Panc1 (cell line): ENCODE measurements around the gene KAT7. TPM values are rescaled to one million over a fixed set of nuclear protein-coding genes. Genes with fewer than 3 reads are reported as not detected.

Experiments used
- ATAC-seq: fragments of 200-7000 bp; cut with Tn5 transposase; 2 replicates; pipeline ENCODE4 v1.9.1; 2020; ENCODE audit warnings: mild to moderate bottlenecking, moderate library complexity
- BruUV-seq: library from RNA; stranded (reverse); fragments of 400-500 nt; replicated peaks from 2 replicates; lab custom pipeline; 2021; lab: Mats Ljungman, UMichigan
- CTCF ChIA-PET: fragments of 300-600 bp; sonication (Branson Sonifier 250); formaldehyde crosslinking; loops from one replicate; lab custom pipeline; 2022; ENCODE audit warnings: antibody characterized with exemption; lab: Charles Lee
- POLR2A ChIA-PET: fragments of 300-600 bp; sonication (Branson Sonifier 250); formaldehyde crosslinking; loops from one replicate; lab custom pipeline; 2022; ENCODE audit warnings: antibody characterized with exemption; lab: Charles Lee
- DNase-seq: peaks from one replicate; pipeline ENCODE4 v3.0.0-alpha.2; 2010; ENCODE audit warnings: low read depth, low spot score
- H3K27ac ChIP-seq: 2 replicates; pipeline ENCODE4 v1.5.1; 2011; ENCODE audit warnings: mild to moderate bottlenecking, low read length, inconsistent platforms
- H3K27me3 ChIP-seq: fragments of 200-500 bp; sonication (Bioruptor generic); 2 replicates; pipeline ENCODE4 v1.6.0; 2014; ENCODE audit warnings: low read length, inconsistent platforms; ENCODE audit not compliant: control insufficient read depth, insufficient read depth
- H3K36me3 ChIP-seq: fragments of 200-500 bp; sonication (Bioruptor generic); 2 replicates; pipeline ENCODE4 v1.5.1; 2014; ENCODE audit warnings: inconsistent platforms, mild to moderate bottlenecking, low read length, moderate library complexity; ENCODE audit not compliant: control insufficient read depth, insufficient read depth
- H3K4me1 ChIP-seq: 2 replicates; pipeline ENCODE4 v1.5.1; 2011; ENCODE audit warnings: inconsistent platforms, mild to moderate bottlenecking, low read length, moderate library complexity; ENCODE audit not compliant: control insufficient read depth, insufficient read depth
- H3K4me3 ChIP-seq, 2 experiments: 2 replicates each; pipeline ENCODE4 v1.5.1; 2011 to 2012; ENCODE audit warnings: low read depth in 2 of 2, low read length in 2 of 2, mild to moderate bottlenecking in 2 of 2, inconsistent platforms in 1 of 2, moderate library complexity in 1 of 2
- H3K9me3 ChIP-seq: fragments of 200-500 bp; sonication (Bioruptor generic); 2 replicates; pipeline ENCODE4 v1.5.1; 2014; ENCODE audit warnings: low read depth, mild to moderate bottlenecking, inconsistent platforms, low read length, moderate library complexity; ENCODE audit not compliant: control insufficient read depth, insufficient read depth
- CTCF ChIP-seq: fragments of 450-650 bp; IDR thresholded peaks from 2 replicates; pipeline ENCODE4 v1.5.1; 2017; ENCODE audit warnings: mild to moderate bottlenecking
- POLR2AphosphoS5 ChIP-seq: IDR thresholded peaks from 2 replicates; pipeline ENCODE4 v1.6.1; 2012; ENCODE audit warnings: mild to moderate bottlenecking, low read depth, low read length, moderate library complexity
- REST ChIP-seq, 2 experiments: IDR thresholded peaks; 2 replicates each; pipeline ENCODE4 v1.6.1; 2011 to 2012; ENCODE audit warnings: low read depth in 2 of 2, control low read depth in 1 of 2, low read length in 1 of 2, mild to moderate bottlenecking in 1 of 2, moderate library complexity in 1 of 2; ENCODE audit not compliant: insufficient read depth in 1 of 2
- SIN3A ChIP-seq: IDR thresholded peaks from 2 replicates; pipeline ENCODE4 v1.6.1; 2012; ENCODE audit warnings: low read depth, mild to moderate bottlenecking, low read length, moderate library complexity, borderline replicate concordance; ENCODE audit not compliant: insufficient read depth
- TCF7L2 ChIP-seq: IDR thresholded peaks from 2 replicates; pipeline ENCODE4 v1.6.1; 2011; ENCODE audit warnings: mild to moderate bottlenecking, low read depth, low read length, inconsistent platforms
- in situ Hi-C: cut with HindIII; loops from 2 replicates; pipeline ENCODE4 v1.10.0; 2016; ENCODE audit warnings: low sequenced_read_pairs, low pct_unique_long_range_greater_than_20kb
- intact Hi-C: fragments of 100-400 bp; cut with micrococcal nuclease; formaldehyde crosslinking; loops from one replicate; pipeline ENCODE4 v1.10.0; 2022; ENCODE audit not compliant: unreplicated experiment
- total RNA-seq: library from RNA; stranded (reverse); gene quantifications from one replicate; pipeline ENCODE4 v1.2.1, GENCODE V29; 2021; ENCODE audit not compliant: unreplicated experiment

Gene KAT7
- total RNA-seq, 1 experiment from 2014 or later = 69.0 TPM

GRCh38 chr17:49742166-49742638 lies 46.3 kb upstream of the KAT7 start:
- Histone ChIP-seq H3K4me3 (no peak overlapping the region), H3K27me3 (peaks cover 4% of the 10 kb centered on the region; the same call in 1 of the 2 replicates), H3K9me3 (no peaks in the 10 kb centered on the region), H3K36me3 (no peaks in the 10 kb centered on the region), H3K4me1 (no peaks in the 10 kb centered on the region), H3K27ac (no peak overlapping the region)
- TF ChIP-seq REST (IDR thresholded peaks at IDR 0.05; ENCODE audit: insufficient read depth in 1 of 2, low read depth in 2 of 2, low read length in 1 of 2) (no peak), CTCF (no peak), SIN3A (no peak), POLR2AphosphoS5 (no peak), TCF7L2 (no peak)
- ChIA-PET POLR2A (no interaction called here), CTCF (interaction anchor here (0.6 kb wide), 1 partner anchor 271 kb away, joined by 3 read pairs; no protein-coding TSS in a partner anchor)
- in situ Hi-C loops = no loop called here
- ATAC-seq (no peak), DNase-seq (no peak)
- intact Hi-C loops = no loop called here
- BruUV-seq = no TSS peak

GRCh38 chr17:49745175-49746139 lies 43.0 kb upstream of the KAT7 start:
- no peak overlapping the region for H3K27ac ChIP-seq
- H3K4me1 ChIP-seq = no peaks in the 10 kb centered on the region
- in situ Hi-C loops (no loop called here), intact Hi-C loops (no loop called here)
- POLR2A ChIA-PET = no interaction called here
- H3K36me3 ChIP-seq = no peaks in the 10 kb centered on the region
- no peak overlapping the region for H3K4me3 ChIP-seq
- no peak for DNase-seq
- CTCF ChIA-PET = interaction anchor here (0.6 kb wide), 1 partner anchor 142 kb away, joined by 7 read pairs; no protein-coding TSS in a partner anchor
- TF ChIP-seq TCF7L2 = no peak
- TF ChIP-seq CTCF = no peak
- no peak for TF ChIP-seq REST (IDR thresholded peaks at IDR 0.05; ENCODE audit: insufficient read depth in 1 of 2, low read depth in 2 of 2, low read length in 1 of 2)
- TF ChIP-seq POLR2AphosphoS5 = no peak
- TF ChIP-seq SIN3A = no peak
- peaks cover 4% of the 10 kb centered on the region; the same call in 1 of the 2 replicates for H3K27me3 ChIP-seq
- no peaks in the 10 kb centered on the region for H3K9me3 ChIP-seq
- ATAC-seq = no peak
- BruUV-seq = no TSS peak
